ENCODE measurements around the gene PCDH9. TPM values are rescaled to one million over a fixed set of nuclear protein-coding genes. Genes with fewer than 3 reads are reported as not detected.
A peak's percentile ranks its signal among the peaks of the same experiment; 100 is the strongest.

PCDH9 gene
- total RNA-seq, 1 donor from 2014 or later, result 33.8 TPM

DNA sequence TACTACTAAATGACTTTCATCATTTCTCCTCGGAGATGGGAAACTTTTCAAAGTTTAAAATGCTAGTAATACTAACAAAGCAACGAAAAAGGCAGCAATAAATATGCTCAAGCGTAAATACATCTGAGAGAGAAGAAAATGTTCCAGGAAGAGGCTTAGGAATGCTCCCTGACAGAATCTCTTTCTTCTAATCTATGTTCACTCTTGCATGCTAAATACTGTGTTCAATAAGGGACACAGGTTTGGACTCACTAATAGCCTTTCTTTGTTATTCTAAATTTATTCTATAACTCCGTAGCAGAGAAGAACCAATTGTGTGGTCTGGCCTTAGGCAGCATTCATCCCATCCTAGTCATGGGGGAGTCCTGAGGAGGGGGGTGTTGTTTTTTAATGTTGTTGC, 823.0 kb downstream of the PCDH9 start:
- TF ChIP-seq, protein P1, sequence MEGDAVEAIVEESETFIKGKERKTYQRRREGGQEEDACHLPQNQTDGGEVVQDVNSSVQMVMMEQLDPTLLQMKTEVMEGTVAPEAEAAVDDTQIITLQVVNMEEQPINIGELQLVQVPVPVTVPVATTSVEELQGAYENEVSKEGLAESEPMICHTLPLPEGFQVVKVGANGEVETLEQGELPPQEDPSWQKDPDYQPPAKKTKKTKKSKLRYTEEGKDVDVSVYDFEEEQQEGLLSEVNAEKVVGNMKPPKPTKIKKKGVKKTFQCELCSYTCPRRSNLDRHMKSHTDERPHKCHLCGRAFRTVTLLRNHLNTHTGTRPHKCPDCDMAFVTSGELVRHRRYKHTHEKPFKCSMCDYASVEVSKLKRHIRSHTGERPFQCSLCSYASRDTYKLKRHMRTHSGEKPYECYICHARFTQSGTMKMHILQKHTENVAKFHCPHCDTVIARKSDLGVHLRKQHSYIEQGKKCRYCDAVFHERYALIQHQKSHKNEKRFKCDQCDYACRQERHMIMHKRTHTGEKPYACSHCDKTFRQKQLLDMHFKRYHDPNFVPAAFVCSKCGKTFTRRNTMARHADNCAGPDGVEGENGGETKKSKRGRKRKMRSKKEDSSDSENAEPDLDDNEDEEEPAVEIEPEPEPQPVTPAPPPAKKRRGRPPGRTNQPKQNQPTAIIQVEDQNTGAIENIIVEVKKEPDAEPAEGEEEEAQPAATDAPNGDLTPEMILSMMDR (IDR thresholded peaks at IDR 0.05), result no peak
- Mint-ChIP-seq H3K27ac (ENCODE audit: unreplicated experiment) (peak overlapping the region; percentile 43), H3K4me3 (ENCODE audit: unreplicated experiment) (no peak overlapping the region), H3K9me3 (ENCODE audit: unreplicated experiment) (peaks cover 4% of the 10 kb centered on the region), H3K27me3 (ENCODE audit: unreplicated experiment) (no peaks in the 10 kb centered on the region), H3K4me1 (ENCODE audit: unreplicated experiment) (peaks cover 50% of the 10 kb centered on the region), H3K36me3 (ENCODE audit: unreplicated experiment) (no peaks in the 10 kb centered on the region)
- DNase-seq (ENCODE audit: extremely low spot score, unreplicated experiment), result no peak

DNA sequence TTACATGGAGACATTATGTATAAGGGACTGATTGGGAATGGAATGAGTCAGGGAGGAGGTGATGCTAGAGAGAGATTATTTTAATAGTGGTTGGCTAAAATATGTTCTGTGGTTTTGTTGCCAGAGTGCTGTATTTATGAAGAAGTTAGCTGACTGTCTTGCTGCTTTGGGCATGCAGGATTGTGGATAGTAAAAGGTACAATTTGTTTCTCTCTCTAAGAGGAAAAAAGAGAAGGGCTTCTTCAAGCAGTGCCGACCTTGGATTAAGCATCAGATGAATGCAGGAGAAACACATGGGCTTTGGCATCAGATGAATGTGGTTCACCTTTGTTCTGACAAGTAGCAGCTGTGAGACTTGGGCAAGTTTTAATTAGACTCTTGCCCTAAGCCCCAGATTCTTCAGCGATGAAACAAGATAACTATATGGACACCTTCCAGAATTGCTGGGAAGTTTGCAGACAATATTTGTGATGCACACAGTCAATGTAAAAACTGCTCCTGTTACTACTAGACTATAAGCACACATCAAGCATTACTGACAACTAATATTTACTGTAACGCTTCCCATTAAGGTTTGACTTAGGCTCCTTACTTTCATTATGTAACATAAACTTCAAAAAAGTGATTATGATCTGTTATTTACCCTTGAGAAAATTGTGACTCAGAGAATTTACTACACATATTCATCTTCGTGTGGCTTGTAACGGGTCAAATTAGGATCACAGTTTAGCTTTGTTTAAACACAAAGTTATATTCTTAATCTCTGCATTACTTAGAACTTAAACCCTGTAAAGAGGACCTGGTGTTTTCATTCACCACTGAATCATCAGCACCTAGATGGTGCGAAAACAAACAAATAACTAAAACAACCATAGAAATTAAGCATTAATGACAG, 824.0 kb downstream of the PCDH9 start:
- Mint-ChIP-seq H3K9me3 (ENCODE audit: unreplicated experiment) (peaks cover 4% of the 10 kb centered on the region), H3K27ac (ENCODE audit: unreplicated experiment) (peak overlapping the region; percentile 53), H3K27me3 (ENCODE audit: unreplicated experiment) (no peaks in the 10 kb centered on the region), H3K4me3 (ENCODE audit: unreplicated experiment) (no peak overlapping the region), H3K36me3 (ENCODE audit: unreplicated experiment) (no peaks in the 10 kb centered on the region), H3K4me1 (ENCODE audit: unreplicated experiment) (peaks cover 55% of the 10 kb centered on the region)
- TF ChIP-seq, protein P1 (IDR thresholded peaks at IDR 0.05), result no peak
- DNase-seq (ENCODE audit: extremely low spot score, unreplicated experiment), result no peak

DNA sequence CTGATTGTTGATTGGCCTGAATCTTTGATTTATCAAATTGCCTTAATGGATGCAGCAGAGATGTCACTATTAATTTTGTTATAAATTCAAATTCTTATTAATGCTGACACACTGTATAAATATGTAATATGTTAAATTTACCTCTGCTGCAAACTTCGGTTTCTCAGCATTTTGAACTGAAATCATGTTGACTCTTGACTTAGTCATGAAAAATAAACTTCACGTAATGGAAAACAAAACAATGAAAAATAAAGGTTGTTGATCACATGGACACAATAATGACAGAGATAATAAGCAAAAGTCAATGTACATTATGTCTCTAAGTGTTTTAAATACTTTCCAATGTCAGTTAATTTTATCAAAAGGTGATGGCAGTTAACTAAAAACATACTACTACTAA, 827.6 kb downstream of the PCDH9 start:
- H3K9me3 Mint-ChIP-seq (ENCODE audit: unreplicated experiment), result peaks cover 4% of the 10 kb centered on the region
- H3K27me3 Mint-ChIP-seq (ENCODE audit: unreplicated experiment), result no peaks in the 10 kb centered on the region
- TF ChIP-seq, protein P1 (IDR thresholded peaks at IDR 0.05), result no peak
- DNase-seq (ENCODE audit: extremely low spot score, unreplicated experiment), result no peak
- no peaks in the 10 kb centered on the region for H3K36me3 Mint-ChIP-seq (ENCODE audit: unreplicated experiment)
- H3K4me1 Mint-ChIP-seq (ENCODE audit: unreplicated experiment), result peaks cover 43% of the 10 kb centered on the region
- no peak overlapping the region for H3K4me3 Mint-ChIP-seq (ENCODE audit: unreplicated experiment)
- H3K27ac Mint-ChIP-seq (ENCODE audit: unreplicated experiment), result no peak overlapping the region

DNA sequence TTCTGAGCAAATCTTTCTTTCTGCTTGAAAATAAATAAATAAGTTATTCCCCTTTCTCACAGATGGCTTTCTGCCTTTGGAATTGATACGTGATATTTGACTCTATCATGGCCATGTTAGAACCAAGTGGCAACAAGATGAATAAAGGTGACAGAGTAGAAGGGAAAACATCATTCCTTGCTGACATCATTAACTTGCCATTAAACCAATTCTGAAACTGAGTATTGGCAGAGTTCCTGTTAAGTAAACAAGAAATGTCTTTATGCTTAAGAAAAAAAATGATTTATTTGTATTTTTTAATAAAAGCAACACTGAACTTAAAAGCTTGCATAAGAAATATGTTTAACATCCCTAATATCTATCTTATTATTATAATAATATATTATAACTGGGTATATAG, 828.1 kb downstream of the PCDH9 start:
- no peaks in the 10 kb centered on the region for H3K36me3 Mint-ChIP-seq (ENCODE audit: unreplicated experiment)

DNA sequence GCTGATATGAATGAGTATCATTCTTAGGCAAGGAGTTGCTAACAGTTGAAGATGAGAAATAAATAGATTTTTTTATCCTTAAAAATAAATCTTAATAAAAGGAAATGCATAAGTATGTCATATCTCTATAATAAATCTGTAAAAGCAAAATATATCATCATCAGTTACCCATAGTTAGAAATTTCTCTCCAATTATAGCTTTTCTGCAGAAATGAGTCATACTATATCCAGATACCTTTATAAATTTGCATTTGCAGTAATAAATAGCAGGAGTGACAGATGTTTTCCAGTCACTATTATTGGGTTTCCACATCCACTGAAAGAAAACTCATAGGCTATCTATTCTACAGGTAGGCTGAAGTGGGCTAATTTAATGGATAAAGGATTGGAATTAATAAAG, 829.8 kb downstream of the PCDH9 start:
- Mint-ChIP-seq H3K4me1 (ENCODE audit: unreplicated experiment) (peaks cover 21% of the 10 kb centered on the region), H3K27ac (ENCODE audit: unreplicated experiment) (no peak overlapping the region), H3K4me3 (ENCODE audit: unreplicated experiment) (no peak overlapping the region), H3K9me3 (ENCODE audit: unreplicated experiment) (peaks cover 4% of the 10 kb centered on the region), H3K27me3 (ENCODE audit: unreplicated experiment) (no peaks in the 10 kb centered on the region), H3K36me3 (ENCODE audit: unreplicated experiment) (no peaks in the 10 kb centered on the region)
- no peak for DNase-seq (ENCODE audit: extremely low spot score, unreplicated experiment)
- TF ChIP-seq, protein P1 (IDR thresholded peaks at IDR 0.05), result no peak

More for the DNA sequence above, 828.1 kb downstream of the PCDH9 start:
- Mint-ChIP-seq H3K27me3 (ENCODE audit: unreplicated experiment) (no peaks in the 10 kb centered on the region), H3K9me3 (ENCODE audit: unreplicated experiment) (peaks cover 4% of the 10 kb centered on the region), H3K4me1 (ENCODE audit: unreplicated experiment) (peaks cover 38% of the 10 kb centered on the region), H3K4me3 (ENCODE audit: unreplicated experiment) (no peak overlapping the region), H3K27ac (ENCODE audit: unreplicated experiment) (peak overlapping the region; percentile 35)
- DNase-seq (ENCODE audit: extremely low spot score, unreplicated experiment), result no peak
- TF ChIP-seq, protein P1 (IDR thresholded peaks at IDR 0.05), result no peak
